ENCODE data around the gene SLX4IP.

DNA sequence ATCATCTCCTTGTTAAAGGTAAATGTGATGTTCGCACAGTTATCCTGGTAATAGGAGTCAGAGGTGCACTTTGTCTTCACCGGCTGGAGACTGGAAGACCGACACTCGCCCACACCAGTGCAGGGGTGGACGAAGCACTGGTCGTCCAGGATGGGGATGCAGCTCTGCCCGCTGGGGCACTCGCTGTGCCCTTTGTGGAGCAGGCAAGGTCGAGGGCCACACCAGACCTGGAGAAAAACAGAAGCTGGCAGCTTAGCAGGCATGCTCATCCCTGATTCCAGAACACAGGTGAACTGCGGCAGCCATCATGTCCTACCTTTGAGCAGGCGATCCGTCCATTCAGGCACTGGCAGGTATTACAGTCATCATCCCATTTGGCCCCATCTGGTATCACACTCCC is 206.4 kb downstream of the SLX4IP start:
- TF ChIP-seq TAF1 (IDR thresholded peaks at IDR 0.05; ENCODE audit: borderline replicate concordance, low read depth, low read length) (no peak), POLR2AphosphoS5 (IDR thresholded peaks at IDR 0.05; ENCODE audit: low read depth, low read length) (no peak), POLR2A (IDR thresholded peaks at IDR 0.05; ENCODE audit: low read depth, low read length) (no peak)

Measured in GM12892 (cell line).